ENCODE data around the gene SFR1. TPM values are rescaled to one million over a fixed set of nuclear protein-coding genes. Genes with fewer than 3 reads are reported as not detected.
"Not testable (repeated sequence)": the region's sequence is repeated elsewhere in the genome, so short reads cannot be mapped to it uniquely, and the experiment has no call there.

The SFR1 gene
- total RNA-seq, 1 donor from 2014 or later = 12.3 TPM

DNA sequence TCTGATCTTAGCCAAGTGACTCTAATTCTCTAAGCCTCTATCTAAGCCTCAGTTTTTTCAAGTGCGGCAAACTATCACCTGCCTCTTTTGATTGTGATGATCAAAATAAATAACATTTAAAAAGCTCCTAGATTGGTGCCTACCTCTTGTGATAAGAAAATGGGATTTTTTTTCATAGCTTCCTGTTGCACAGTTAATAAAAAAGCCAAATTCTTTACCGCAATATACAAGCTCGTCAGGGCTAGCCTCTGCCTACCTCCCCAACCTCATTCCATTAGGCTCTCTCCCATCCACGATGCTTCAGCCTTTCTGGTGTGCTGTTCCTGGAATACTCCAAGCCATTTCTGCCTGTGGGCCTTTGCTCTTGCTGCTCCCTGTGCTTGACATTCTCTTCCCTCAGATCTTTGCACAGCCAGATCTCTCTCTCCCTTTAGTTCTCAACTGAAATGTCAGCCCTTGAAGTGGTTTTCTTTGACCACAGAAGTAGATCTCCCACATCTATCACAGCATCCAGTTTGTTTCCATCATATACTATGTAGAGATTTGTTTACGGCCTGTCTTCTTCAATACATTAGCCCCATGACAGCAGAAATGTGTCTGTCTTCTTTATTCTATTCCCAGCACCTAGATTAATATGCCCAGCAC is 48.8 kb downstream of the SFR1 start:
- TF ChIP-seq CTCF (IDR thresholded peaks at IDR 0.05) = no peak
- intact Hi-C loops (cut with micrococcal nuclease) = no loop called here
- H3K4me1 Mint-ChIP-seq = no peaks in the 10 kb centered on the region
- H3K27me3 Mint-ChIP-seq = peaks cover 22% of the 10 kb centered on the region
- H3K9me3 Mint-ChIP-seq = peaks cover 7% of the 10 kb centered on the region
- POLR2A ChIA-PET = no interaction called here
- CTCF ChIA-PET = no interaction called here
- H3K36me3 Mint-ChIP-seq (ENCODE audit: low read depth) = no peaks in the 10 kb centered on the region
- H3K27ac Mint-ChIP-seq = no peak overlapping the region
- DNase-seq (no peak), ATAC-seq (ENCODE audit: low read depth) (no peak)
- H3K4me3 Mint-ChIP-seq = no peak overlapping the region

DNA sequence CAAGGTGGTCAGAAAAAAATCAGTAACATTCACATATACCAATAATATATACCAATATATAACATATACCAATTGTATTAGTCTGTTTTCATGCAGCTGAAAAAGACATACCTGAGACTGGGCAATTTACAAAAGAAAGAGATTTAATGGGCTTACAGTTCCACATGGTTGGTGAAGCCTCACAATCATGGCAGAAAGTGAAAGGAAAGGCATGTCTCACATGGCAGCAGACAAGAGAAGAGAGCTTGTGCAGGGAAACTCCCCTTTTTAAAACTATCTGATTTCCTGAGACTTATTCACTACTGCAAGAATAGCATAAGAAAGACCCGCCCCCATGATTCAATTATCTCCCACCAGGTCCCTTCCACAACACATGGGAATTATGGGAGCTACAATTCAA is 52.2 kb downstream of the SFR1 start:
- H3K27me3 Mint-ChIP-seq = peaks cover 19% of the 10 kb centered on the region
- CTCF ChIA-PET; H3K36me3 Mint-ChIP-seq (ENCODE audit: low read depth); H3K4me3 Mint-ChIP-seq; H3K4me1 Mint-ChIP-seq; ATAC-seq (ENCODE audit: low read depth); H3K27ac Mint-ChIP-seq; DNase-seq; H3K9me3 Mint-ChIP-seq; POLR2A ChIA-PET; intact Hi-C loops (cut with micrococcal nuclease): not testable (repeated sequence)

Other genes starting within 250 kb of the SFR1 start
- gene STN1, start 204.0 kb upstream of the SFR1 start, total RNA-seq = 14.0 and 14.2 TPM in 2 replicates
- 12.8 and 14.0 TPM in 2 replicates for gene SLK, start 155.0 kb upstream of the SFR1 start, total RNA-seq
- gene COL17A1, start 36.3 kb upstream of the SFR1 start, total RNA-seq = not detected in 2 replicates
- 0.22 TPM in 1 of 2 replicates, not detected in the other for gene CFAP43, start 110.2 kb downstream of the SFR1 start, total RNA-seq
- 43.0 and 55.9 TPM in 2 replicates for gene GSTO1, start 132.7 kb downstream of the SFR1 start, total RNA-seq
- 0.56 and 0.91 TPM in 2 replicates for gene GSTO2, start 147.0 kb downstream of the SFR1 start, total RNA-seq
- 21.3 and 26.1 TPM in 2 replicates for gene ITPRIP, start 216.3 kb downstream of the SFR1 start, total RNA-seq
- gene CFAP58, start 231.7 kb downstream of the SFR1 start, total RNA-seq = not detected in 2 replicates